HepG2 (cell line): Measurements from ENCODE around the gene FAM169A. TPM values are rescaled to one million over a fixed set of nuclear protein-coding genes. Genes with fewer than 3 reads are reported as not detected.

ENCODE experiments used
- BRD4 ChIP-seq: sonication (generic); formaldehyde crosslinking; IDR thresholded peaks from 2 replicates; pipeline ENCODE4 v1.4.0; 2020; ENCODE audit warnings: missing genetic modification reagents
- ELF3 ChIP-seq: IDR thresholded peaks from 2 replicates; pipeline ENCODE4 v1.6.1; 2016; ENCODE audit warnings: missing genetic modification reagents, missing compliant biosample characterization
- HBP1 ChIP-seq: IDR thresholded peaks from 2 replicates; pipeline ENCODE4 v1.6.1; 2016; ENCODE audit warnings: low read depth, control low read depth
- HMGXB3 ChIP-seq: sonication (generic); formaldehyde crosslinking; IDR thresholded peaks from 2 replicates; pipeline ENCODE4 v1.4.0; 2020; ENCODE audit warnings: missing genetic modification reagents, borderline replicate concordance
- JARID2 ChIP-seq: sonication (generic); formaldehyde crosslinking; IDR thresholded peaks from 2 replicates; pipeline ENCODE4 v1.8.1; 2023; ENCODE audit warnings: missing genetic modification reagents, inconsistent platforms; ENCODE audit not compliant: insufficient replicate concordance
- REPIN1 ChIP-seq: sonication (generic); formaldehyde crosslinking; IDR thresholded peaks from 2 replicates; pipeline ENCODE4 v1.8.0; 2022; ENCODE audit warnings: missing genetic modification reagents, low read depth, mild to moderate bottlenecking, borderline replicate concordance
- ZNF143 ChIP-seq: sonication (generic); formaldehyde crosslinking; IDR thresholded peaks from 2 replicates; pipeline ENCODE4 v1.4.0; 2020; ENCODE audit warnings: missing genetic modification reagents
- ZNF557 ChIP-seq: sonication (generic); formaldehyde crosslinking; IDR thresholded peaks from 2 replicates; pipeline ENCODE4 v1.4.0; 2020; ENCODE audit warnings: missing genetic modification reagents
- ZNF75D ChIP-seq: sonication (generic); formaldehyde crosslinking; IDR thresholded peaks from 2 replicates; pipeline ENCODE4 v1.8.1; 2023; ENCODE audit warnings: missing genetic modification reagents, mild to moderate bottlenecking, borderline replicate concordance
- ZNF816 ChIP-seq: sonication (generic); formaldehyde crosslinking; IDR thresholded peaks from 2 replicates; pipeline ENCODE4 v1.8.0; 2022; ENCODE audit warnings: missing genetic modification reagents, mild to moderate bottlenecking, borderline replicate concordance
- polyA plus RNA-seq, 8 experiments: library from polyadenylated mRNA; depleted of rRNA in 3 of 8; stranded (reverse) in 7 of 8; unstranded in 1 of 8; fragments of >200 nt; fragmentation: Illumina TruSeq in 4 of 8; extraction: Trizol in 4 of 8; gene quantifications; 2 replicates each; pipeline versions ENCODE4 v1.2.1 to v1.2.3, GENCODE V29; 2011 to 2016; ENCODE audit warnings: low read depth in 4 of 8, missing spikeins in 1 of 8, mixed read lengths in 1 of 8; ENCODE audit not compliant: insufficient read depth in 1 of 8
- total RNA-seq, 5 experiments: library from RNA; depleted of rRNA; stranded (reverse); fragments of >200 nt; fragmentation: Illumina TruSeq; extraction: Trizol; gene quantifications; 2 replicates each; pipeline ENCODE4 v1.2.3, GENCODE V29; 2016; ENCODE audit warnings: low read depth in 1 of 5
- TF ChIP-seq, protein P1 (sequence below): sonication (generic); formaldehyde crosslinking; IDR thresholded peaks from 2 replicates; pipeline ENCODE4 v1.5.0; 2020; ENCODE audit warnings: mild to moderate bottlenecking, missing genetic modification reagents, borderline replicate concordance
- TF ChIP-seq, protein P2 (sequence below), 2 experiments: fragments of 450-650 bp in 1 of 2; sonication (generic) in 1 of 2; formaldehyde crosslinking; IDR thresholded peaks; 2 replicates each; pipeline versions ENCODE4 v1.5.0 to v1.8.0; 2020 to 2022; ENCODE audit warnings: mild to moderate bottlenecking in 1 of 2, missing genetic modification reagents in 1 of 2

The FAM169A gene
- total and polyA plus RNA-seq, 2 of the 13 experiments (the other 11 are each of a cell fraction or from before 2014, with no cell fraction given) = 21.1 to 110 TPM

- TF ChIP-seq JARID2 (CRISPR knock-in tag) = no peak
- TF ChIP-seq, protein P1, sequence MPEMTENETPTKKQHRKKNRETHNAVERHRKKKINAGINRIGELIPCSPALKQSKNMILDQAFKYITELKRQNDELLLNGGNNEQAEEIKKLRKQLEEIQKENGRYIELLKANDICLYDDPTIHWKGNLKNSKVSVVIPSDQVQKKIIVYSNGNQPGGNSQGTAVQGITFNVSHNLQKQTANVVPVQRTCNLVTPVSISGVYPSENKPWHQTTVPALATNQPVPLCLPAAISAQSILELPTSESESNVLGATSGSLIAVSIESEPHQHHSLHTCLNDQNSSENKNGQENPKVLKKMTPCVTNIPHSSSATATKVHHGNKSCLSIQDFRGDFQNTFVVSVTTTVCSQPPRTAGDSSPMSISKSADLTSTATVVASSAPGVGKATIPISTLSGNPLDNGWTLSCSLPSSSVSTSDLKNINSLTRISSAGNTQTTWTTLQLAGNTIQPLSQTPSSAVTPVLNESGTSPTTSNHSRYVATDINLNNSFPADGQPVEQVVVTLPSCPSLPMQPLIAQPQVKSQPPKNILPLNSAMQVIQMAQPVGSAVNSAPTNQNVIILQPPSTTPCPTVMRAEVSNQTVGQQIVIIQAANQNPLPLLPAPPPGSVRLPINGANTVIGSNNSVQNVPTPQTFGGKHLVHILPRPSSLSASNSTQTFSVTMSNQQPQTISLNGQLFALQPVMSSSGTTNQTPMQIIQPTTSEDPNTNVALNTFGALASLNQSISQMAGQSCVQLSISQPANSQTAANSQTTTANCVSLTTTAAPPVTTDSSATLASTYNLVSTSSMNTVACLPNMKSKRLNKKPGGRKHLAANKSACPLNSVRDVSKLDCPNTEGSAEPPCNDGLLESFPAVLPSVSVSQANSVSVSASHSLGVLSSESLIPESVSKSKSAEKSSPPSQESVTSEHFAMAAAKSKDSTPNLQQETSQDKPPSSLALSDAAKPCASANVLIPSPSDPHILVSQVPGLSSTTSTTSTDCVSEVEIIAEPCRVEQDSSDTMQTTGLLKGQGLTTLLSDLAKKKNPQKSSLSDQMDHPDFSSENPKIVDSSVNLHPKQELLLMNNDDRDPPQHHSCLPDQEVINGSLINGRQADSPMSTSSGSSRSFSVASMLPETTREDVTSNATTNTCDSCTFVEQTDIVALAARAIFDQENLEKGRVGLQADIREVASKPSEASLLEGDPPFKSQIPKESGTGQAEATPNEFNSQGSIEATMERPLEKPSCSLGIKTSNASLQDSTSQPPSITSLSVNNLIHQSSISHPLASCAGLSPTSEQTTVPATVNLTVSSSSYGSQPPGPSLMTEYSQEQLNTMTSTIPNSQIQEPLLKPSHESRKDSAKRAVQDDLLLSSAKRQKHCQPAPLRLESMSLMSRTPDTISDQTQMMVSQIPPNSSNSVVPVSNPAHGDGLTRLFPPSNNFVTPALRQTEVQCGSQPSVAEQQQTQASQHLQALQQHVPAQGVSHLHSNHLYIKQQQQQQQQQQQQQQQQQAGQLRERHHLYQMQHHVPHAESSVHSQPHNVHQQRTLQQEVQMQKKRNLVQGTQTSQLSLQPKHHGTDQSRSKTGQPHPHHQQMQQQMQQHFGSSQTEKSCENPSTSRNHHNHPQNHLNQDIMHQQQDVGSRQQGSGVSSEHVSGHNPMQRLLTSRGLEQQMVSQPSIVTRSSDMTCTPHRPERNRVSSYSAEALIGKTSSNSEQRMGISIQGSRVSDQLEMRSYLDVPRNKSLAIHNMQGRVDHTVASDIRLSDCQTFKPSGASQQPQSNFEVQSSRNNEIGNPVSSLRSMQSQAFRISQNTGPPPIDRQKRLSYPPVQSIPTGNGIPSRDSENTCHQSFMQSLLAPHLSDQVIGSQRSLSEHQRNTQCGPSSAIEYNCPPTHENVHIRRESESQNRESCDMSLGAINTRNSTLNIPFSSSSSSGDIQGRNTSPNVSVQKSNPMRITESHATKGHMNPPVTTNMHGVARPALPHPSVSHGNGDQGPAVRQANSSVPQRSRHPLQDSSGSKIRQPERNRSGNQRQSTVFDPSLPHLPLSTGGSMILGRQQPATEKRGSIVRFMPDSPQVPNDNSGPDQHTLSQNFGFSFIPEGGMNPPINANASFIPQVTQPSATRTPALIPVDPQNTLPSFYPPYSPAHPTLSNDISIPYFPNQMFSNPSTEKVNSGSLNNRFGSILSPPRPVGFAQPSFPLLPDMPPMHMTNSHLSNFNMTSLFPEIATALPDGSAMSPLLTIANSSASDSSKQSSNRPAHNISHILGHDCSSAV = 0 out of 2 replicates have a peak, but pooled peaks have one; percentile 39
- no peak for TF ChIP-seq ZNF75D (CRISPR knock-in tag)
- TF ChIP-seq ZNF143 (CRISPR knock-in tag) = no peak
- TF ChIP-seq HBP1 (CRISPR knock-in tag) = 0 out of 2 replicates have a peak, but pooled peaks have one; percentile 38
- TF ChIP-seq, protein P2, sequence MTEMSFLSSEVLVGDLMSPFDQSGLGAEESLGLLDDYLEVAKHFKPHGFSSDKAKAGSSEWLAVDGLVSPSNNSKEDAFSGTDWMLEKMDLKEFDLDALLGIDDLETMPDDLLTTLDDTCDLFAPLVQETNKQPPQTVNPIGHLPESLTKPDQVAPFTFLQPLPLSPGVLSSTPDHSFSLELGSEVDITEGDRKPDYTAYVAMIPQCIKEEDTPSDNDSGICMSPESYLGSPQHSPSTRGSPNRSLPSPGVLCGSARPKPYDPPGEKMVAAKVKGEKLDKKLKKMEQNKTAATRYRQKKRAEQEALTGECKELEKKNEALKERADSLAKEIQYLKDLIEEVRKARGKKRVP (CRISPR knock-in tag; IDR thresholded peaks at IDR 0.05) = no peak
- no peak; the same call in 1 of the 2 replicates for TF ChIP-seq ZNF816 (CRISPR knock-in tag)
- TF ChIP-seq ELF3 = peak; percentile 63
- no peak; the same call in 1 of the 2 replicates for TF ChIP-seq BRD4
- TF ChIP-seq ZNF557 (CRISPR knock-in tag) = no peak
- peak; percentile 64; the same call in 1 of the 2 replicates for TF ChIP-seq REPIN1 (CRISPR knock-in tag)
- no peak for TF ChIP-seq HMGXB3 (CRISPR knock-in tag)
Measured at GRCh38 chr5:74875994-74876791, 10.0 kb upstream of the FAM169A start (continued).
